ENCODE results near the gene CPA5. TPM values are rescaled to one million over a fixed set of nuclear protein-coding genes. Genes with fewer than 3 reads are reported as not detected.
A peak's percentile ranks its signal among the peaks of the same experiment; 100 is the strongest.
"Not testable (repeated sequence)": the region's sequence is repeated elsewhere in the genome, so short reads cannot be mapped to it uniquely, and the experiment has no call there.

The CPA5 gene, protein sequence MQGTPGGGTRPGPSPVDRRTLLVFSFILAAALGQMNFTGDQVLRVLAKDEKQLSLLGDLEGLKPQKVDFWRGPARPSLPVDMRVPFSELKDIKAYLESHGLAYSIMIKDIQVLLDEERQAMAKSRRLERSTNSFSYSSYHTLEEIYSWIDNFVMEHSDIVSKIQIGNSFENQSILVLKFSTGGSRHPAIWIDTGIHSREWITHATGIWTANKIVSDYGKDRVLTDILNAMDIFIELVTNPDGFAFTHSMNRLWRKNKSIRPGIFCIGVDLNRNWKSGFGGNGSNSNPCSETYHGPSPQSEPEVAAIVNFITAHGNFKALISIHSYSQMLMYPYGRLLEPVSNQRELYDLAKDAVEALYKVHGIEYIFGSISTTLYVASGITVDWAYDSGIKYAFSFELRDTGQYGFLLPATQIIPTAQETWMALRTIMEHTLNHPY
- 0.72 TPM for total RNA-seq (ENCODE audit: insufficient read depth, low replicate concordance)

DNA sequence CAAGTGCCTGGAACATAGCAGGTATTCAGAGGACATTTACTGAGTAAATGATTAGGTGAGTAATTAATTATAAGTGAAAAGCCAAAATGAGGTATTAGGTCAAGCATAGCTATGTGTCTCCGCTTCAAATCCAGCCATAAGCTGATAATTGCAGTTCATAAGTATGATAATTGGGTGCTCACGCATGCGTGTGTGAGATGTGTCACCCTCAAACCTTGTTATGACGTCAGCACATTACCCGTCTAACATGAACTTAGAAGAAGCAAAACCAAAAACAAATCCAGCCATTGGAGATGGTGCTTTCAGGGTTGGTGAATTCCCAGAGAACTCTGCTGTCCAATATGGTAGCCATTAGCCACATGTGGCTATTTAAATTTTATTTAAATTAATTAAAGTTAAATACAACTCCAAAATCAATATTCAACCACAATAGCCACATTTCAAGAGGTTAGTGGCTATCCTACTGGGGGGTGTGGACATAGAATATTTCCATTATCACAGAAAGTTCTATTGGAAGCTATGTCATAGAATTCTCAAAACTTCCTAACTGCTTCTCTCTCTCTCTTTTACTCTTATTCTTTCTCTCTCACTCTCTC lies at the start of gene CPA5:
CPA5 (plus strand) TSS at position 546 of the 596 bp plus-strand sequence. CDS start 1,670 bp downstream, outside the sequence.
- DNase-seq (ENCODE audit: low spot score) = no peak

GRCh38 chr7:130296221-130296951 lies 48.2 kb upstream of the CPA5 start:
- no peak for DNase-seq (ENCODE audit: low spot score)

DNA sequence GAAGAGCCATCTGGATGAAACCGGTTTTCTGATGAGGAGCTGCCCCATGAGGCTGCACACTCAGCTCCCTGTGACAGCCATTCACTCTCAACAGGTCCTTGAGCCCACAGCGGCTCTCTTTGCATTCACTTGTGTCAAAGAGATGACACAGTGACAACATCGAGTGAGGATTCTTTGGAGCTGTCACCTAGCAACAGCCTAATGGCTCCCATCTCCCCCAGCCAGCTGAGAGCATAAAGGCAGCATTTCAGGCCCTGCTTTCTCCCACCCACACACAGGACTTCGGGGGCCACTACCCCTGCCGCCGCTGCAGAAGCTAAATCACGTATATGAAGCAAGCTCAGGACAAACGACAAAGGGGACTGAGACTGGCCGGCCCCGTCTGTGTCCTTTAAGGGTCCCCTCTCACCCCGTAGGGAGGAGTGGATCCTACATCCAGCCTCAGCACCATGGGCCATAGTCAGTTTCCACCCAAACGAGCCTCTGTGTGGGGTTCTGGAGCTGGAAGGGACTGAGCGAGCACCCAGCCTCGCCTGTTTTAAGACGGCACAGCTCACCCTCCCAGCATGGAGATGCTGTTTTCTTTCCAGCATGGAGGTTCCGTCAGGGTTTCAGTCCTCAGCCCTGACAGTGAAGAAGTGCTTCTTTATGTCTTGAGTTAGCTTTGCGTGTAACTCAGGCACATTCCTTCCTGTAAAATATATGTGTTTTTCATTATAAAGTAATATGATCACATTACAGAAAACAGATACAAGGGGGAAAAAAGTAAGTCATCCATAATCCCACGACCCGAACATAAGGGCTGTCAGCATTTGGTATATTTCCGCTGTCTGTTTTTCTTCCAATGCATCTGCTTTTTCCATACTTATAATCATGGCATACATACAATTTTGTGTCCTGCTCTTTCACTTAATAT lies 46.7 kb upstream of the CPA5 start:
- DNase-seq (ENCODE audit: low spot score) = peak; percentile 62

DNA sequence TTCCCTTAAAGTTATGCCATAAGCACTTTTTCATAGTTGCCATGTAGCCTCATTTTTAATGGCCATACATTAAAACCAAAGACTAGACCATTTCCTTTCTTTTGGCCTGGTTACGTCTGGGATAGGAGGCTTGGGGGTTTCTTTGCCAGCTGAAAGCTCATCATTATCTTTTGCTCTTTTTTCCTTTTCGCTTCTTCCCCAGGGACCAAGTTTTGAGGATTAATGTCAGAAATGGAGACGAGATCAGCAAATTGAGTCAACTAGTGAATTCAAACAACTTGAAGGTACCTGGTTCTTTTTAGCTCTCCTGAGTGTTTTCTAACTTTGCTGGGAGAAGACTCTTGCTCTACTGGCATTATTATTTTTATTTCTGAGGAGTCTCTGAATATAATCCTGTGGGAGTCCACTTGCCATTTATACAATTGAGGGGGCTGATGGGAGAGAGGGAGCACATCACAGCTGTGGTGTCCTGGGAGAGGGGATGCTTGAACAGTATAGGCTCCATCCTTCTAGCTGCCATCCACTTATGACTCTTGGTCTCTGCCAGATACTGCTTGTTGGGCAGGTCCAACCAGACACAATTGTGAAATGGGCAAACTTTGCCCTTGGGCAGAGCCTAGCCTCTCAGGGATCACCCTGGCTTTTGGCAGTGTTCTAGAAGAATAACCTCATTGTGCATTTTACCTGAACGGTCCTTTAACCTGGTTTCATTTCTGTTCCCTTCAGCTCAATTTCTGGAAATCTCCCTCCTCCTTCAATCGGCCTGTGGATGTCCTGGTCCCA lies 45.9 kb upstream of the CPA5 start:
- DNase-seq (ENCODE audit: low spot score) = no peak

DNA sequence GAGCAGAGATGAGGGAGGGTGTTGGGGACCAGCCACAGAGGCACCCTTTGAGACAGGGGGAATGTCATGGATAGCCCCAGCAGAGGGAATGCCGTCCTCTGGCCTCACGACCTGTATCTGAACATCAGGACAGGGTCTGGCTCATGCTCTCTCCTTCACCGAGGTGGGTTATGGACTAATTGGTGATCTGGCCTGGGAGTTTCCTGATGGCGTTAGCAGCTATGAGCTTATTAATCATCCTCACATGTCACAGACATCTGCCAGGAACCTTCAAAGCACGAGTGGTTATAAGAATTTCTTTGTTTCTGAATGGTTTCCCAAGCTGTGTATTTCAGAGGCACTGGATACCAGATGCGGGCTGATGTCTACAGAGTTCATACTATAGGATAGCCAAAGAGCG lies 44.8 kb upstream of the CPA5 start:
- no peak for DNase-seq (ENCODE audit: low spot score)

DNA sequence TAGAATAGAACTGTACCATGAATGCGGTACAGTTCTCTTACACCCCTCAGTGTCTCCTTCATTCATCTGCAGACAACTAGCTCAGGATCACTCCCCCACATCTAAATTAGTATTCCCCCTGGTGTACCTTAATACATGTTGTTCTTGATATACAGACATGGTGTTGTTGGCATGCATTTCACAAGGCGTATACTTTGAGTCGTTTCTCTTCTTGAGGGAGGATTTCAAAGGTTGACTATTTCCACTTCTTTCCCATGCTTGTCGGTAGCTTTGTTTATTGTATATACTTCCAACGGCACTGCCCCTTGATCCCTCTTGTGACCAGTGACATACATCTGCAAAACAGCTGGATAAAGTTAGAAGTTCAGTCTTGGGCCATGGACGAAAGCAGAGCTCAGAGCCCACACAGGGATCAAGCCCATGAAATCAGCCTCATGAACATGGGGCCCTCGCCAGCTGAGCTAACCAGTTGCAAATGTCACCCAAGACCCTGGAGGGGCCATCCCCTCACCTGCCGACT lies 43.1 kb upstream of the CPA5 start:
- DNase-seq (ENCODE audit: low spot score) = no peak

DNA sequence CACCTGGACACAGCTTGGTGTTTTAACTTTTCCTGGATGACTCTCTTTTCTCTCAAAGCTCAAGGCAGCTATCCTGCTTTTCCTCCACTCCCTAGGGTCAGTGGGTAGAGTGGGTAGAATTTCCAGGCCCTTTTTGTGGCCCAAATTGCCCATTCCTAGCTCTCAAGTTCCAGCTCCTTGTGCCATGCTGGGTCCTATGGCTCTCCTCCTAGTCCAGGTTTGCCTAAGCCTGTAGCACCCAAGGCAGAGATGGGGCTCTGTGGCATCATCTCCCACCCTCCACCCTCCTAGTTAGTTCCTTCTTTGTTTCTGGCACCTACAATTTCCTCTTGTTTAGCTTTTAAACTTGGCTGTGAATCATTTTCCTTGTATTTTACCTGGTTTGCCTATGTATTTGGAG lies 42.0 kb upstream of the CPA5 start:
- DNase-seq (ENCODE audit: low spot score) = no peak

DNA sequence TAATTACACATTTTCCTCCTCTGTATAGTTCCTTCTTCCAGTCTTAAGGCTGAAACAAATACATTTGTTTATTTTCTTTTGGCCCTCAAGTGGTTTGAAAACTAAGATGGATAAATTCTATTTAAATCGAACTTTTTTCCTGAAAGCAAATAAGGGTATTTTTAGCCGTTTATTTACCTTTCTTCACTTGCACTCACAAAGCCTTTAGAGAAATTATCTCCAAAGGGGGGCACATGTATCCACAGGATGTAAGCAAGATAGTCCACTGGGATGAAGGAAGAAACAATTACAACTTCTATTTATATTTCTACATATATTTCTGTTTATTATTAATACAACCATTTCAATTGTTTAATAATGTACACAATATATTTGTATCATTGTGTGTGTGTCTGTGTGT lies 41.5 kb upstream of the CPA5 start:
- DNase-seq (ENCODE audit: low spot score) = no peak

- no peak for DNase-seq (ENCODE audit: low spot score)
These were observed 41.1 kb upstream of the CPA5 start for GRCh38 chr7:130303551-130303950.

DNA sequence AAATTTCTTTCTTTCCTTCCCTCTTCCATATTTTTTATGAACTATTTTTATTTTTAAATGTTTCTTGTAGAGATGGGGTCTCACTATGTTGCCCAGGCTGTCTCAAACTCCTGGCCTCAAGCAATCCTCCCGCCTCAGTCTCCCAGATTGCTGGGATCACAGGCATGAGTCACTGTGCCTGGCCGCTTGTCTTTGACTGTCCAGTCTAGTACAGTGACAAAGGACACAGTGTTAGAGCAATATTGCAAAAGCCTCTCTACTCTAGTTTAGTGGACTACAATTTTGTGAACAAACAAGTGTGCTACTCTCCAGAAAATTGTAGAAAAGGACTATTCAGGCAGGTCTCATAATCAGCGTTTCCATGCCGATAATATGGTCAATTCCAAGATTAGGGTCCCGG lies 40.6 kb upstream of the CPA5 start:
- no peak for DNase-seq (ENCODE audit: low spot score)

GRCh38 chr7:130304878-130305277 lies 39.7 kb upstream of the CPA5 start:
- DNase-seq (ENCODE audit: low spot score) = no peak

GRCh38 chr7:130305433-130306042 lies 39.1 kb upstream of the CPA5 start:
- peak; percentile 23 for DNase-seq (ENCODE audit: low spot score)

DNA sequence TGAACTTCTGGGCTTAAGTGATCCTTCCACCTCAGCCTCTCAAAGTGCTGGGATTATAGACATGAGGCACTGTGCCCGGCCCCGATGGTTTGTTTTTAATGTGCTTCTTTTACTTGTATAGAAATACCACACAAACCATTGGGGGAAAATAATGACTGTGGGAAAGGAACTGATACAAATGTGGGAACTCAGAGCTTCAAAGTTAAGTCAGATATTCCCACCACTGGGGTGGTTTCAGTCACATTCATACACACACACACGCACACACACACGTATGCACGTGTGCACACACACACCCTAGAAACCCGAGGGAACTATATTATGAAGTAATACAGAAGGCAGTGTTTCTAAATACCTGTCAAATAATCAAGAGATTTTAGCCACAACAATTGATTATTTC lies 34.6 kb upstream of the CPA5 start:
- DNase-seq (ENCODE audit: low spot score) = no peak

DNA sequence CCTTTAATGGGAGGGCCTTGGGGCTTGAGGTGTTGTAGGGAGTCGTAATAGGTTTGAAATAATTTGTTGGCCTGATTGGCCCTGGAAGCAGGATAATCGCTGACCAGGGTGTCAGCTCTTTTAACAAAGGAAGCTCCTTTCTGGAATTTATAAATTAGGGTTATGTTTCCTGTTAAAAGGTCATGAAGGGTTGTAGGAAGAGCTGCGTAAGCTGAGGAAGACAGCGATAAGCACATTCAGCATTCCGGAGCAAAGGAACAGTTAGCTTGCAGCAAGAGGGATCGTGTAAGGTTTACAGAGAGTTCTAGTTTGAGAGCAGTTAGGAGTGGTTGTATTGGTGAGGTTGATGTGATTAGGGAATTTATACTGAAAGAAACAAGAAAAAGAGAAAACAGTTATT lies 30.3 kb upstream of the CPA5 start:
- DNase-seq (ENCODE audit: low spot score) = no peak

GRCh38 chr7:130319541-130319940 lies 25.1 kb upstream of the CPA5 start:
- no peak for DNase-seq (ENCODE audit: low spot score)

- not testable (repeated sequence) for DNase-seq (ENCODE audit: low spot score)
These were observed 22.9 kb upstream of the CPA5 start for GRCh38 chr7:130321542-130322229.

GRCh38 chr7:130322615-130323014 lies 22.0 kb upstream of the CPA5 start:
- peak; percentile 25 for DNase-seq (ENCODE audit: low spot score)

DNA sequence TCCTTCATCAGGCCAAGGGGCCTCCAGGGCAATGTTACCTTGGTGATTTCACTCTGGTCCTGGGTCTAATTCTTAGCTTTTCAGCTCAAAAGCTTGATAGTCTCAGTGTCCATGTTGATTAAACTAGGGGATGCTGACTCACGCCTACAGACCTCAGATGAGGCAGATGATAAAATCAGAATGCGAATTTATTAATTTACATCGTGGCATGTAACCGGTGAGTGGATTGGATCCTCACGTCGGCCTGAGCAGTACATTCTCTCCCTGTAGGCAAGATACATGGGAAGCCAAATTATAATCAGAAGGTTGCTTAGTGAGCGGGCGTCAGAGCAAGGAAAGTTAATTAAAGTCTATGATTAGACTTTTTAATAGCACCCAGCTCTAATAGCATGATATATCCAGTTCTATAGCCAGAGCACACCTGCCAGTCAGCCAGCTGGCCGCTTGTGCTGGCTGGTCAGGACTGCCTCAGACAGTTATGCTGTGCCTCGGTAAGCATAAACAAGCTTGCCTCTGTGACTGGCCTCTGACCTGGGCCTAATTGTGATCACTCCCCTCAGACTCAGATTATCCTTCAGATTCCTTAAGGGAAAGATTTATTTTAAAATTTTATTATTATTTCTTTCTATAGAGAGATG lies 20.2 kb upstream of the CPA5 start:
- peak; percentile 26 for DNase-seq (ENCODE audit: low spot score)

DNA sequence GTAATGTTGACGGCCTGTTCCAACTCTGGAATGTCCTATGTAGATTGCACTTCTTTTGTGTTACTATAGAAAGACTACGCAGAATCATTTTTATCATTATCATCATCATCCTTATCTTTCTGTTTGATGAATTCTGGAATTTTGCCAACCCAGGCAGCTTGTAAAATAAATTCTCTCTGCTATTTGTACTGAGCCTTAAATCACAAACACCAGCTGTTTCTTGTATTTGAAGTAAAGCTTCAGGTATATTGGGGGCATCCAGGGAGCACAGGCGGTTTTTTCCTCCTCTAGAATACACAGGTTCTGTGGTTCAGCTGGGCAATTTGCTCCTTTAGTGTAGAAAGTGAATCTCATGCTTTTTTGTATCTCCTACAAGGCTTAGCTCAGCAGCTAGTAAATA lies 14.9 kb upstream of the CPA5 start:
- peak; percentile 63 for DNase-seq (ENCODE audit: low spot score)

Measured in umbilical cord (tissue), 2 donors.